Frontal cortex (tissue), 4 donors: ENCODE data around the gene SNTG2. TPM values are rescaled to one million over a fixed set of nuclear protein-coding genes. Genes with fewer than 3 reads are reported as not detected.
"Not testable (repeated sequence)": the region's sequence is repeated elsewhere in the genome, so short reads cannot be mapped to it uniquely, and the experiment has no call there.

Experiments
- DNase-seq, 2 donors: peaks; one replicate each; pipeline ENCODE4 v3.0.0; 2012; ENCODE audit warnings: low spot score in 2 of 2
- FAIRE-seq: peaks from 2 replicates; lab custom pipeline; 2012; peaks lifted over from hg19 to GRCh38; lab: Jason Lieb, UNC
- total RNA-seq: library from RNA; depleted of rRNA; stranded (reverse); fragments of >200 nt; gene quantifications from one replicate; pipeline ENCODE4 v1.2.3, GENCODE V29; 2014
- donor health status: control.
- donor health status: control.
- donor health status: control.

The SNTG2 gene
- total RNA-seq, 1 donor from 2014 or later = 4.5 TPM

DNA sequence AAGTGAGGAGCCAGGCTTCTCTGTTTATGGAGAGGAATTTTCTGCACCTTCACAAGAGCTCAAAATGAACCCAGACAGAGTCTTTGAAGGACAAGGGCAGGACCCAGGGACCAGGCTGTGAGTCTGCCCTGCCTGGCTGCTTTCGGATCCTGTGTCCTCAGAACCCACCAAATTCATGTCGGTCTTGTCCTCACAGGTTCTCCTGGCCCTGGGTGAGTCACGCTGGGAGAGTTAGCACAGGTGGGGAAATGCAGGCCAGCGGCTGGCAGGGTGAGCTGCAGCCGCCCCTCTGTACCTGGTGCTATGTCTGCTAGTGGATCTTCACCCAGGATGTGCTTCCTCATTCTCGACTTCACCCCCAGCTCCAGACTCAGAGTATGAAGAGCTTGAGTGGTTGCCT lies 426.8 kb downstream of the SNTG2 start:
- FAIRE-seq (no peak), DNase-seq (no peak)

DNA sequence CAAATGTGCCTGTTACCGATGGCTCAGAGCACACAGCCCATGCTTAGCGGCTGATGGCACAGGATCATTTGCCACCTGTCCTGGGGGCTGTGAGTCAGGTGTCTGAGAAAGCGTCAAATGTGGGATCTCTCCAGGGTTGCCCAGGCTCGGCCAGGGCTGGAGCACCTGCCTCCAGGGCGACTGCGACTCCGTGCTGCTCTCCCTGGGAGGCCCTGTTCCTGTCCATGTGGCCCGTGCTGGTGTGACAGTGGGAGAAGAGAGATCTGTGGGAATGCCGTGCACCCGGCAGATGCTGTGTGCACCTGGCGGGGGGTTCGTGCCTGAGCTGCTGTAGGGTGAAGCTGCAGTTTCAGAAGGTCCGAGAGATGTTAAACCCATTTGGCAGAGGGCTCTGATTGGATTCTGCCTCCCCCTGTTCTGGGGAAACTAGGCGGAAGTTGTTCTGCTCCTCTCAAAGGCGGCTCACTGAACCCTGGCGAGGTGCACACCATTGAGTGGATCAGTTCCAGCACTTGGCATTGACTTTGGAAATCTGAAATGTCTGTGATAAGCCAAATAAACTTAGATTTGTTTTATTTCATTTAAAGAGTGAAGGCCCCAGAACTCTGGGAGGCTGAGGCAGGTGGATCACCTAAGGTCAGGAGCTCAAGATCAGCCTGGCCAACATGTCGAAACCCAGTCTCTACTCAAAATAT lies 428.0 kb downstream of the SNTG2 start:
- DNase-seq = no peak
- FAIRE-seq = no peak

DNA sequence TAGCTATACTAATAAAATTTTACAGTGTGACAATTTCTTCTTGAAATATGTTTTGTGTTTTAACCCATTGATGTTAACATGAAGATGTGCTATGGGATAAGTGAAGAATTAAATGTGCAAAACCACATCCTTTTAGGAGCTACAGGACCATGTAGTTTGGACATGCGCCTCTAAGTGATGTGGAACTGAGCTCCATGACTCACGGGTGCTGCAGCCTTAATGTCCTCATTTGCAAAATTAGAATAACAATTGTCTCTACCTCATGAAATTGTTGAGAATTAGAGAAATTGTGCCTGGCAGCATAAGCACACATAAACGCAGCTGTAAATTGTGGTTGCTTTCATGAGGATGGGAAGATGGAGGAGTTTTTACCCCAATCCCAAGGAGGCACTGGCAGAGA lies 431.0 kb downstream of the SNTG2 start:
- no peak for FAIRE-seq

DNA sequence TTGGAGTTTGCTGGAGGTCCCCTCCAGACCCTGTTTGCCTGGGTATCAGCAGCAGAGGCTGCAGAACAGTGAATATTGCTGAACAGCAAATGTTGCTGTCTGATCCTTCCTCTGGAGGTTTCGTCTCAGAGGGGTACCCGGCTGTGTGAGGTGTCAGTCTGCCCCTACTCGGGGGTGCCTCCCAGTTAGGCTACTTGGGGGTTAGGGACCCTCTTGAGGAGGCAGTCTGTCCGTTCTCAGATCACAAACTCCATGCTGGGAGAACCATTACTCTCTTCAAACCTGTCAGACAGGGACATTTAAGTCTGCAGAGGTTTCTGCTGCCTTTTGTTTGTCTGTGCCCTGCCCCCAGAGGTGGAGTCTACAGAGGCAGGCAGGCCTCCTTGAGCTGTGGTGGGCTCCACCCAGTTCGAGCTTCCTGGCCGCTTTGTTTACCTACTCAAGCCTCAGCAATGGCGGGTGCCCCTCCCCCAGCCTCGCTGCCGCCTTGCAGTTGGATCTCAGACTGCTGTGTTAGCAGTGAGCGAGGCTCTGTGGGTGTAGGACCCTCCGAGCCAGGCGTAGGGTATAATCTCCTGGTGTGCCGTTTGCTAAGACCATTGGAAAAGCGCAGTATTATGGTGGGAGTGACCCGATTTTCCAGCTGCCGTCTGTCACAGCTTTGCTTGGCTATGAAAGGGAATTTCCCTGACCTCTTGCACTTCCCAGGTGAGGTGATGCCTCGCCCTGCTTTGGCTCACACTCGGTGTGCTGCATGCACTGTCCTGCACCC lies 437.5 kb downstream of the SNTG2 start:
- DNase-seq, FAIRE-seq: not testable (repeated sequence)

More for the DNA sequence above, 431.0 kb downstream of the SNTG2 start:
- no peak for DNase-seq

- not testable (repeated sequence) for DNase-seq, FAIRE-seq
Measured at GRCh38 chr2:1390118-1390517, 439.5 kb downstream of the SNTG2 start.

DNA sequence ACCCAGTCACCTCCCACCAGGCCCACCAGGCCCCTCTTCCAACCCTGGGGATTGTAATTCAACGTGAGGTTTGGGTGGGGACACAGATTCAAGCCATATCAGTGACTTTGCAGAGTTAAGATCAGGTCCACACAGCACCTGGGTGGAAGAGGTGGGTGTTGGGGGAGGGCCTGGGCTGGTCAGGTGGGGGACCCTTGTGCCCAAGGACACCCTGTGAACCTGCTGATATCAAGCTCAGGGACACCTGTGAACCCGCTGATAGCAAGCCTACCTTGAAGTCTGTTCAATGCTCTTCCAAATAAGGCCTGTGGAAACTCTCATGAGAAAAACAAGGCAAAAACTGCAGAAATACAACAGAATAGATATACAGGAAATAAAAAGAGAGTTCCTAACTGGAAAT lies 442.7 kb downstream of the SNTG2 start:
- no peak for FAIRE-seq
- no peak for DNase-seq

- FAIRE-seq (no peak), DNase-seq (no peak)
Measured at GRCh38 chr2:1394709-1395408, 444.2 kb downstream of the SNTG2 start.

DNA sequence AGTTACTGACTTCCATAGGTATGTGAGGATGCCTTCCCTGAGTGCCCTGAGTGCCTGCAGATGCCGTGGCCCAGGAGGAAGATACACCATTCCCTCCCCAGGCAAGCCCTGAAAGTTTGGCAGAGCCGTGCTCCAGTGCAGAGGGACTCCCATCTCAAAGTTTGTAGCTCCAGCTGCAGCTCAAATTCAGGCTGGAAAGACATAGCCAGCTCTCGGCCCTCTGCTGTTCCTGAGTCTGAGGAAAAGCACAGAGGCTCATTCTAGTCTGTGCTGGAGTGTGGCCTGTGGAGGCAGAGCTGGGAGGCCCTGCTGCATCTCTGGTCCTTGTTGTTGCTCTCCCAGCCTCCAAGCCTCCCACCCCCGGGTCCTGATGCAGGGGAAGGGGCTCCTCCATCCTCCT lies 446.7 kb downstream of the SNTG2 start:
- DNase-seq (no peak), FAIRE-seq (no peak)

DNA sequence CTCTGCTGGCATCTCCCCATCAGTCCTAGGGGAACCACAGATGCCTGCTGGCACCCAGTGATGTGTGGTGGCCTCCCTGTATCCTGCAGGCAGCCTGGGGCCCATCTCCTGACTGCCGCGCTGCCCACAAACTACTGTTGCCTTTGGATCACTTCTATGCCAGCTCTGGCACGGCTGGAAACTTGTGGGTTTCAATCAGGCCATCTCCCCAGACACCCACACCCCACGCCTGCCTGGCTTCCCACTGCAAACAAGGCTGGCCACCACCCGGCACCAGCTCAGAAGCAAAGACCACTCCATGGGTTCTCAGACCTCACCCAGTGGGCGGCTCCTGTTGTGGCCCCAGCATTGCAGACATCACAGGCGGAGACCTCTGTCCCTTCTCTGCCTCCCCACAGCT lies 447.5 kb downstream of the SNTG2 start:
- no peak for DNase-seq
- no peak for FAIRE-seq

DNA sequence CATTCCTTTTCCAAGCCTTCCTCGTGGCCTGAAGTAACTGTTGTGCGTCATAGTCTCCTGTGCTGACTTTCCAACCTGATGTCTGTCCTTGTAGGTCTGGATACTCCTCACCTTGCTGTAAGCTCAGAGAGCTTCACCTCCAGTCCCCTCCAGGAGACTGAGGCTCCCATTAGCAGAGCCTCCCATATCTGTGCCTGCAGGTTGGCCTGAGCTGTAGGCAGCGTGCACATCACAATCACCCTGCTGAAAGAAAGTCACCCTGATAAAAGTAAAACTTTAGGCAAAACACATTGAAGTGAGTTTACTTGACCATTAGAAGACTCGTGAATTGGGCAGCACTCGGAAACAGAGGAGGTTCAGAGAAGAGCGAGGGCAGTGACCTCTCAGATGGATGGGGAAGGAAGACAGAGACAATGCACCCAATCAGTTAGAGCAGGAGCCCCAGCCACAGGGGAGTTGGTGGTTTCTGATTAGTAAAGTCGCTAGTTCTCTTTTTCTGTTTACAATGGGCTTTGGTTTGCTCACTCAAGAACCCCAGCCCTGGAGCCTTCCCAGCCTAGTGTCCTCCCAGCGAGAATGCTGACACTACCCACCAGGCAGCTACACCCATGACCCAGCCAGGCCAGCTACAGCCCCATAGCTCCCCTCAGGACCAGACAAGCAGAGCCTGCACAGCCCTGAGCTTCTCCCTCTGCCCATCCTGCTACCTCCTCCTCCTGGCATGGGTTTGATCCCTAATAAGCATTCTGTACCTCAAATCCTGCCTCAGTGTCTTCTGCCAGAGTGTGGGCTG lies 450.5 kb downstream of the SNTG2 start:
- FAIRE-seq (no peak), DNase-seq (no peak)

- DNase-seq (no peak), FAIRE-seq (no peak)
Measured at GRCh38 chr2:1402064-1402463, 451.4 kb downstream of the SNTG2 start.

GRCh38 chr2:1403565-1403964 lies 452.9 kb downstream of the SNTG2 start:
- FAIRE-seq (no peak), DNase-seq (no peak)

GRCh38 chr2:1405124-1405523 lies 454.5 kb downstream of the SNTG2 start:
- FAIRE-seq (no peak), DNase-seq (no peak)

- DNase-seq = no peak
- FAIRE-seq = no peak
Measured at GRCh38 chr2:1405967-1406366, 455.3 kb downstream of the SNTG2 start.

GRCh38 chr2:1406434-1406833 lies 455.8 kb downstream of the SNTG2 start:
- no peak for FAIRE-seq
- DNase-seq = no peak

GRCh38 chr2:1407950-1408675 lies 457.5 kb downstream of the SNTG2 start:
- FAIRE-seq = no peak
- no peak for DNase-seq

DNA sequence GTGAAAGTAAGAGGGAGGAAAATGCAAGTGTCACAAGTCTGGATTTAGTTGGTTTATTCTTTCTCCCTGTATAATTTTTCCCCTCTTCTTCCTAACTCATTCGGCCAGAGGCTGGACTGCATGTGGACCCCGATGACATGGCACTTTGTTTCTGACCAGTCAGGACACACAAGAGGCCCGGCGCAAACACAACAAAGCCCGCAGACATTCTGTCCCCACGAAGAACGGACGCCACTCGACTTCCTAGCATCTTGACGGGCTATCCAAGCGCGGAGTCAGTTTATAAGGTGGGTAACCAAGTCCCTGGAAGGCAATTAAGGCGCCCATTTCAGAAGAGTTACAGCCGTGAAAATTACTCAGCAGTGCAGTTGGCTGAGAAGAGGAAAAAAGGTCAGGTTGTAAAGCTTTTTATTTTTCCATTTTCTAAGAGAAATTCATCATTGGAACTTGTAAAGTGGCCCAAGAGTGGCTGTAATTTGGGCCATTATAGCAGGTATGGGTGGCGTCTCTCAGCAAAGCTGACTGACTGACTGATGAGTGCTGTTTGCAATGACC lies 462.6 kb downstream of the SNTG2 start, which contains the start of gene TPO:
Gene TPO (plus strand): TSS at position 308 of the 555 bp plus-strand sequence. CDS start 946 bp downstream, outside the sequence.
- FAIRE-seq (no peak), DNase-seq (no peak)

DNA sequence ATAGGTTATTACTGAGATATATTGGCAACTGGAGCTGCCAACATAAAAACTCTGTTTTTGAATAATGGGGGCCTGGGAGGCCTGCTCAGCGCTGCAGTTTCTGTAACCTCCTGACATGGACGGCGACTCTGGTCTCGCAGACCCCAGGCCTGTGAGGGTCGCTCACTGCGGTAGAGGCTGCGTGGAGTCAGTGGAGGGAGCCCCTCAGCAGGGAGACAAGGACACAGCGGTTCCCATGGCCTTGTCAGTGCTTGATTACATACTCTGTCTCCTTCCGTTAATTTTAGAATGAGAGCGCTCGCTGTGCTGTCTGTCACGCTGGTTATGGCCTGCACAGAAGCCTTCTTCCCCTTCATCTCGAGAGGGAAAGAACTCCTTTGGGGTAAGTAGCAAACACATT lies 463.5 kb downstream of the SNTG2 start:
- DNase-seq = no peak
- no peak for FAIRE-seq

- DNase-seq, FAIRE-seq: not testable (repeated sequence)
Measured at GRCh38 chr2:1414901-1415300, 464.3 kb downstream of the SNTG2 start.
